GM18517 (cell line): ENCODE measurements around the gene DKK3.
A peak's percentile ranks its signal among the peaks of the same experiment; 100 is the strongest.

Source experiments
- ATAC-seq: cut with Tn5 transposase; IDR thresholded peaks from one replicate; pipeline ENCODE4 v1.9.1; 2021; ENCODE audit warnings: mild to moderate bottlenecking, moderate library complexity; ENCODE audit not compliant: unreplicated experiment

Gene DKK3

DNA sequence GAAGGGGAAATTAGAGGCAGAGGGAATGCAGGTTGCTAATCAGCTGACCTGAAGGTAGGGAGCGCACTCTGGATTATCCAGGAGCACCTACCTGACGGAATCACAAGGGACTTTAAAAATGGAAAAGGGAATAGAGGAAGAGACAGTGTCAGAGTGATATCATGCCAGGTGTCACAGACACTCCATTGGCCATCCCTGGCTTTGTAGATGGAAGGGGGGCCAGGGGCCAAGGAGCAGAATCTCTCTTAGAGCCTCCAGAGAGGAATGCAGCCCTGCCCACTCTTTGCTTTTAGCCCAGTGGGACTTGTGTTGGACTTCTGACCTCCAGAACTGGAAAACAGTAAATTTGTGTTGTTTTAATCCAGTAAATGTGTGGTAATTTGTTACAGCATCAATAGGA, 37.9 kb downstream of the DKK3 start:
- ATAC-seq, result no peak

DNA sequence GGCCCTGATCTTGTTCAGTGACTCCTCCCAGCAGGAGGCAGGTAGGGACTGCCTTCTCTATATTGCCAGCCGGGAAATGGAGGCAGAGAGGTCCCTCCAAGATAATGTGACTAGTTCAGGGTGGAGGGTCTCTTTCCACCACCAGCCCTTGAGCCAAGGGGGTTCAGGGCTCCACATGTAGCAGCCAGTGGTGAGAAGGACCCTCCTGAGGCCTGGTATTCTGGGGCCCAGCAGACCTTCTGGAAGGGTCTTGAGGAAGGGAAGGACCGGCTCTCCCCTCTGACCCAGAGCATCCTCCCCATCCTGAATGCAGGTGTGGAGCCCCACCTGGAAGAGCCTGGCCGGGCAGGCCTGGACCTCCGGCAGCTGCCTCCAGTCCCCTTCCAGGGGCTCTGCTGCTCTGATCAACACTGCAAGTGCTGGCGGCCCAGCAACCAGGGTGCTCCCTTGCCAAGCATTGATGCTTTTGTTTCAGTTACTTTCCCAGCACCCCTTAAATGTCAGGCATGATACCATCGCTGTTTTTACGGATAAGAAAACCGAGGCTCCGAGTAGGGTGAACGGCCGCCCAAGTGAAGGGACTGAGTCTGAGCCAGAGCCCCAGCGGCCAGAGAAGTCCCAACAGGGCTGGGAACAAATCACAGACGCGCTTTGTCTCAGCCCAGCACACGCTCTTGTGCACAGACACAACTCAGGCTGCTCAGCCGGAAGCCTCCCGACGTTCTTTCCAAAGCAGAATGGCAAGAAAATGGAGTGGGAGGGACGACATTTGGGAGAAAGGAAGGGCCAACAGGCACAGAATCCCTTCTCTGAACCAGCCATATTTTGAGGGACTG, 38.8 kb downstream of the DKK3 start:
- ATAC-seq, result no peak

DNA sequence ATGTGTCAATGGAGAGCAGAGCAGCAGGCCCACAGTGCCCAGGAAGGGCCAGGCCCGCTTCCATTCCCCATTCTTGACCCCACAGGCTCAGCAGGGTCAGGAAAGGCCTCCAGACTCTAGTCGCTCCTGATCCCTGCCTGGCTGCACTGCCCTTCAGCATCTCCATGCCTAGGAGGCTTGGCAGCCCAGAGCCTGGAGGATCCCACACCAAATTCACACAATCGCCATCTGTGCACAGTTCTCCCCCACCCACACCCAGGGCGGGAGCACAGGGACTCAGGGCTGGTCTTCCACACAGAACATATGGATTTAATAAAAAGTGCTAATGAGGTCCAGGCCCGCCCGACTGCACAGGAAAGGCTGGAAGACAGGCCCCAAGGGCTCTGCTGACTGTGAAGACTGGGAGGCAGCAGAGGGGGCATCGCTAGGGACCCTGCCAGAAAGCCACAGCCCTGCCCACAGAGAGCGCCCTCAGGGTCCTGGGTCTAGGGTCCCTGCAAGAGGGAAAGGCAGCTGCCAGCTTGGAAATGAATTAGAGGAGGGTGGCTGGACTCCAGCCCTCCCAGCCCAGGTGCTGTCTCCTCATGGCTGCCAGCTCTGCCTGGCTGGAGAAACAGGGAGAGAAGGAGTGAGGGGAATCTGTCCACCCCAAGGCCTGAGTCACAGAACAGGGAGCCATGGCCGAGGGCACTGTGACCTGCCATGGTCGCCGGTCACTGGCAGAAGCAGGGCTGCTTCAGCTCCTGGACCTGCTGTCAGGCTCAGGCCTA, 39.7 kb downstream of the DKK3 start:
- ATAC-seq, result no peak

DNA sequence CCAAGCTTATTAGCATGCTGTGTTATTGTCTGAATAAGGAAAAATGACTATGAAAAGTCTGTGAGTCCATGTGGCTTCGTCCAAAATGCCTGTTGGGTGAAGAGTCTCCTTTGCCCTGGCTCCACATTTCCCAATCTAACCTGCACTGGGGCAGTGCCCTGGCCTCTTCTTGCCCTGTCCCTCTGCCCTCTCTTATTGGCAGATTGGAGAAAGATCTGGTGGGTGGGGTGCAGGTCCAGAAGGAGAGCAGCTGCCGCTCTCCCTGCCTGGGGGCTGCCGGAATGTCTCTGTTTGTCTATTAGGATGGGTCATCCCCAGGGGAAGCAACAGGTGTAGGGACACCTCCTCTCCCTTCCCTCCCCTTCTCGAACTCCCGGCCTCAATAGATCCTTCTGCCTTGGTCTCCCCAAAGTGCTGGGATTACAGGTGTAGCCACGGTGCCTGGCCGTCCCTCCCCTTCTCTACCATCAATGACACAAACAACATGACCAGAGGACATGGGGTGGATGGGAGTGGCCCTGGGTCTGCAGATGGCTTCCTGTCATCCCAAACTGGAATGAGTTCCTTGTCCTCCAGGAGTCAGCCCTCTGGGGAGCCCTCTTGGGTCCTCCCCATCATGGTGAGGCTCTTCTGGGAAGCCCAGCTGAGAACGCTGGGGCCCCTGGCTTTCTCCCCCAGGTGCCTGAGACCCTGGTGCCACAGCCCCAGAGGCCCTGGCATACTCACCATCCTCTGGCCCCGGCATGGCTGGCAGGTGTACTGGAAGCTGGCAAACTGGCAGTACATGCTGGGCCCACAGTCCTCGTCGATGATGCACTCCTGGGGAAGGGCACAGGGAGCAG, 40.5 kb downstream of the DKK3 start:
- no peak for ATAC-seq

DNA sequence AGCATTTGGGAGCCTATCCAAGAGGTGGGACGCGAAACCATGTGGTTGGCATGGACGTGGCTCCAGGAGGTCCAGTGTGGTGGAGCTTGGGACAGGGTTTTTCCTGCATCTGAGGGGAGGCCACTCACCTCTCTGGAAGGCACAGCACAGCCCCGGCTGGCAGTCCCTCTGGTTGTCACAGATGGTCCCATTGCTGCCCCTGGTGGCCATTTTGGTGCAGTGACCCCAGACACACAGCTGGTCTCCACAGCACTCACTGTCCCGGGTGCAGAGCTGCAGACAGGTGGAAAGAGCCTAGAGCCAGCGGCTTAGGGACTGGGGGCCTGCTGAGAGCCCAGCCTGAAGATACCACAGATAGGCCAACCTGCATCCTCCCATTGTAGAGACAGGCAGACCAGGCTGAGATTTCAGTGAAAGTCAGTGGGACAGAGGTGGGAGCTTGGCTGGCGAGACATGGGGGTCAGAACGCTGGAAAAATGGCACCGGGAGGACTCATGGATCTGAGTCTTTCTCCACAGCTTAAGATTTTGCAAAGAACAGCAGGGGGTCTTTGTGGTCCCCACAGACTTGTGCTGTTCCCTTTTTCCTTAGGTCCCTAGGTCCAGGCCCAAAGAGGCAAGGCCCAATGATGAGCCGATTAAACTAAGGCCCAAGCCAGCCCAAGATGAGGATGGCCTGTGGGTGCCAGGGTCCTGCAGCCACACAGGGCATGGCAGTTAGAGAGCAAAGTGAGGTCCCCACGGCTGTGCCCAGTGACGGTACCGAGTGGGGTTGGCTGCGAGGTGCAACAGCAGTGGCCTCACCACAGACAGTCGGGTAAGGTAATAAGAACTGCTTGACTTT, 41.4 kb downstream of the DKK3 start:
- peak; percentile 82 for ATAC-seq

DNA sequence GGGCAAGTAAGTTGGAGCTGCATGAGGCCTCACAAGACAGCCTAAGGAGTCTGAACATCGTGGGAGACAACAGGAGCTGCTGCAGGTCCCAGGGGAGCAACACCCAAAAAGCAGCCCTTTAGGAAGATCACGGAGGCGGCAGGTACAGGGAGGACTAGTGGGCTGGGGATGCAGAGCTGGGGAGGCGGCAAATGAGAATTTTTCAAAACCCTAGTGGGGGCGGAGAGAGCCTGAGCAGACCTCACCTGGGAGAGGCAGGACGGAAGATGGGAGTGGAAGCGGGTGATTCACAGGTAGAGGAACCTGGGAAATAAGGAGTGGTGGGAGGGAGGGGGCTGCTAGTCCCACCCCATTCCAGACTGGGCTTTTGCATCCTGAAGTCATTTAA, 42.1 kb downstream of the DKK3 start:
- no peak for ATAC-seq

DNA sequence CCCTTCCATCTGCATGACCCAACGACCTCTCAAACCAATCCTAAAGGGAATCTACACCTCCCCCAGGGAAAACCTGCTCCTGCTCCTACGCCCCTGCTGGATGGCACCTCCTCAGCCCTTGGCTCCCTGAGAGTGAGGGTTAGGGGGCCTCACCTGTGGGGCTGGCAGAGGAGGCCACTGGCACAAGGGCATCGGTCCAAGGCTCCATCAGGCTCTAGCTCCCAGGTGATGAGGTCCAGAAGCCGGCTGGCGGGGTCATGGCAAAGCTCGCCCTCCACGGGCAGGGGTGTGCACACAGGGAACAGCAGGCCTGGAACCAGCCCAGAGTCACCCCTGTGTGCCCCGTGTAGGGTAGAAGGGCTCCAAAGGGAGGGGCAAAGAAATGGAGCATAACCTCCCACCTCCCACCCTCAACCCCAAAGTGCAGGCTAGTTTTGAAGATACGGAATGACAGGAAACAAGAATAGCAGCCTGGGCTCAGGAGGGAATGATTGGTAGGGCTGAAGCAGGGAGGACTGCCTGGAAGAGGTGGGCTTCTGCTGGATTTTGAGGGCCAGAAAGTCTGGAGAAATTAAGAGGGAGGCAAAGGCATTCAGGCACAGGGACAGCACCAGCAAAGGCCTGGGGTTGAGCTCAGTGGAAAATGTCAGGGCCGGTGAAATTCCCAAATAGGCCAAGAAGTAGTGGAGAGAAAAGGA, 42.6 kb downstream of the DKK3 start:
- no peak for ATAC-seq

DNA sequence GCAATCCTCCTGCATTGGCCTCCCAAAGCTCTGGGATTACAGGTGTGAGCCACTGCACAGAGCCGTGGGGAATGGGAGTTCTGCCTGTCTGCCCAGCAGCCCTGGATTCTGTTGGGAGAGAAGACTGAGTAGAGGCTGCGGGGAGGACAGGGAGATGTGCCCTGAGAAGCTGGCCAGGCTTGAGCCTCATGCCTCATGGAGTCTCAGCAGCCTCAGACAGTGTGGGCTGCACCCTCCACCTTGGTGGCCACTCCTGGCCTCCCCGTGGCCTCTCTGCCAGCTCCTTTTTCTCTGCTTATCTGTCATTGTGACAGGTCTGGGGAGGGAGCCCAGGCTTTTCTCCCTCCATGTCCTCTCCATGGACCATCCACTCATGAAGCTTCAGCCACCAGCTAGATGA, 43.2 kb downstream of the DKK3 start:
- no peak for ATAC-seq

DNA sequence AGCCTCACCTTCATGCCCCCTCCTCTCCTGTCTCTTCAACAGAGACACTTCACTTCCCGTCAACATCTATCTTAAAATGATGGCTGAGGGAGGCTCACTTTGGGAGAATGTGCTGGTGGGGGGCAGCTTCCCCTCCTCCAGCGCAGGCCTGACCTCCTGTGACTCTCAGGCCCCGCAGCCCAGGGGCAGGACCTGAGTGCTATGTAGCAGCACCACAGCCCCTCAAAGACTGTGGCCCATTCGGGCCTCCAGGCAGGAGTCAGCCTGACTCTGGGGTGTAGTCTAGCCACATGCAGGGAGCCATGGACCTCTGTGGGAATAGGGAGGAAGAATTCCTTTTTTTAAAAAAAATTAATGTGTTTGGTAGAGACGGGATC, 43.7 kb downstream of the DKK3 start:
- no peak for ATAC-seq

DNA sequence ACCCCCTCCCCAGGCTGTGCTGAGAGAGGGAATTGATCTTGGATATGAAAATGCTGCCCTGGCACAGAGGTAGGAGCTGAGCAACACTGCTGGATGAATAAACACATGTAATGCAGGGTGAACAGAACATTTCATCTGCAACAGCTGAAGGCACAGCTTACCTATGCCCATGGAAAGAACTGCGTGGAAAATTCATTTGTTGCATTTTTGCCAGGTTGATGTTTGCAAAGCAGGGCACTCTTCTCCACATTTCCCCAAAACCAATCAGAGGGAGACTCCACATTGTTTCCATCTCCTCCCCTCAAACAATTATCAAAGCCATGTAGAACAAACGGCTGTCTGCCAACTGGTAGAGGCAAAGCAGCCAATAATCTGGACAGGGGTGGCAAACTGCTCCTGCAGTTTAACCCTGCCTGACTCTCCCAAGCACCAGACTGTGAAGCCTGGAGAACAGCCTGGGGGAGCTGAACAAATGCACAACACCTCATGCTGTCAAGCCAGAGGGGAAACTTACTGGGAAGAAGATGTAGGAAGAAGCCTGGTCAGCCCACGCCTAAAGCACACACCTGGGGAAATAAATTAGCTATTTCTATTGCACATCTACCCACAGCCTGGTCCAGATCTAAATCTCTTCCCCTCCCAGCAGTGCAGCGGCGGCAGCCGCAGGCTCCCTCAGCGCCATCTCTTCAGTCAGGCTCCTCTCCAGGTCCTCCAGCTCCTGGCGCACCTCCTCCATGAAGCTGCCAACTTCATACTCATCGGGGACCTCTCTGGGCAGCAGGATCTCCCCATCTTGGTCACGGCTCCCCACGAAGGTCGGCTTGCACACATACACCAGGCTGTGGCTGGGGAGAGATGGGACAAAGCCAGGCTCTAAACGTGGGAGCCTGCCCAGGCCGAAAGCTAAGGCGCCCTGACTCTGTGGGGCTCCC, 44.3 kb downstream of the DKK3 start:
- no peak for ATAC-seq

DNA sequence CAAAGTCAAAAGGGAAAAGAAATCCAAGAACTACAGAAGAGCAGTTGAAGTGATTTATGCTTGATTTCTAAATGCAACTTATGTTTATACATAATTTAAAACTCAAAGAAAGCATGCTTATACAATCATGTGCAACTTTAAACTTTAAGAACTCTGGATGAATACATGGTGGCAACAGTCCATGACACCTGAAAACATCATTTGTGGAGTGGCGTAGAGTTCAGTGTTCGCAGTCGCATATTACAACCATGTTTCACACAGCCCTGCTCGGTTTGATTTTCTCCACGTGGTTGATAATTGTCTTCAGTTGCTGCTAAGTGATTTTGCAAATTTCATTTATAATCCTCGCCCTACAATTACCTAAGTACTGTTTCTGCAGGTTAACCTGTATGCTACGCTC, 45.4 kb downstream of the DKK3 start:
- no peak for ATAC-seq

DNA sequence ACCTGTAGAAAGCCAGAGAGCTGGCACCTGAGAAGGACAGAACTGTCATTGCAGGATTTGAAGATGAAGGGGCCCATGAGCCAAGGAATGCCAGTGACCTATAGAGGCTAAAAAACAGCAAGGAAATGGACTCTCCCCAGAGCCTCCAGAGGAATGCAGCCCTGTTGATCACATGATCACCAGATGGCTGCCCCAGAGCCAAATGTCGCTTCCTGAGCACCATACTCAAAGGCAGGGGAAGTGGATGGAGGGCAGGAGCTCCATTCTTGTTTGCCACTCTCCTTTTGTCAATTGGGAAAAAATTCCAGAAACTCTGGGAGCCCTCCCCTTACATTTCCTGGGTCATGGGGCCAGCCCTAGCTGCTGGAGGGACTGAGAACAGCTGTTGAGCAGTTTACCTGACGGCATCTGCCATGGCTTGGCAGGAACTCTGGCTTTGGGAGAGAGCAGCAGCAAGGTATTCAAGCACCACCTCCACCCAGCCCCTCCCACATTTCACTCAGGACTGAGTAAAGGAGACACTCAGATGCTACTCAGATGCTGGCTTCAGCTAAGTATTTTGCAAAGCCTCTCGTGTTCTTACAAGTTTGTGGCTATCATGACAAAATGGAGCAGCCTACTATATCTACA, 46.9 kb downstream of the DKK3 start:
- ATAC-seq, result no peak

DNA sequence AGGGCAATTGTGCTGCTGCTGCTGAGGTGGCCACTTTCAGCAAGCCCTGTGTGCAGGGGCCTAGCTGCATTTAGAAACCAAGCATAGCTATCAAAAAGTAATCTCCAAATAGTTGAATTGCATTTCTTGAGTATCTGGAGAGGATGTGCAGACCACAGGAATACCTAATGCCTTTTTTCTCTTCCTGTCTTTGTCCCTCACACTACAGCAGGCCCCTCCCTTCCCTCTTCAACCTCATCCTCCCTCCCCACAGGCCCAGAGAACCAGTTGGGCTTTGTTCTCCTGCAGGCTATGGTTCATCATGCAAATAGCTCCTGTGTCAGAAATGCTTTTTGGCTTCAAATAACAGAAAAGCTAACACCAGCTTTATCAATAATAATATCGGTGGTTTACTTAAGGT, 47.7 kb downstream of the DKK3 start:
- no peak for ATAC-seq

DNA sequence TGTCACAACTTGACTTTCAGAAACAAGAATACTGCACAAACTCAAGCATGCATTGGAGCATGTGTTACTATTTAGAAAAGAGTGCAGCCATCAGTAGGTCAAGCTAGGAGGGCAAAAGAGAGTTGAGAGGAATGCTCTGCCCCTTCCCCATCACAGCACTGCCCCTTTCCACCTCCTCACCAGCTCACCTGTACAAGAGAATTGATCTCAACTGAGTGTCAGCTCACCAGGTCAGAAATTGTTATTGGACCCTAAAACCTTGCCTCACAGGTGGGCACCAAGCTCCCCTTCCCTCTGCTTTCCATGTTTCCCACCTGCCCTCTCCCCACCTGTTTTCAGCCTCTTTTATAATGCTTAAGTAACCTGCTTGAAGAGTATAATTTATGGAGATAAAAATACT, 48.8 kb downstream of the DKK3 start:
- no peak for ATAC-seq

DNA sequence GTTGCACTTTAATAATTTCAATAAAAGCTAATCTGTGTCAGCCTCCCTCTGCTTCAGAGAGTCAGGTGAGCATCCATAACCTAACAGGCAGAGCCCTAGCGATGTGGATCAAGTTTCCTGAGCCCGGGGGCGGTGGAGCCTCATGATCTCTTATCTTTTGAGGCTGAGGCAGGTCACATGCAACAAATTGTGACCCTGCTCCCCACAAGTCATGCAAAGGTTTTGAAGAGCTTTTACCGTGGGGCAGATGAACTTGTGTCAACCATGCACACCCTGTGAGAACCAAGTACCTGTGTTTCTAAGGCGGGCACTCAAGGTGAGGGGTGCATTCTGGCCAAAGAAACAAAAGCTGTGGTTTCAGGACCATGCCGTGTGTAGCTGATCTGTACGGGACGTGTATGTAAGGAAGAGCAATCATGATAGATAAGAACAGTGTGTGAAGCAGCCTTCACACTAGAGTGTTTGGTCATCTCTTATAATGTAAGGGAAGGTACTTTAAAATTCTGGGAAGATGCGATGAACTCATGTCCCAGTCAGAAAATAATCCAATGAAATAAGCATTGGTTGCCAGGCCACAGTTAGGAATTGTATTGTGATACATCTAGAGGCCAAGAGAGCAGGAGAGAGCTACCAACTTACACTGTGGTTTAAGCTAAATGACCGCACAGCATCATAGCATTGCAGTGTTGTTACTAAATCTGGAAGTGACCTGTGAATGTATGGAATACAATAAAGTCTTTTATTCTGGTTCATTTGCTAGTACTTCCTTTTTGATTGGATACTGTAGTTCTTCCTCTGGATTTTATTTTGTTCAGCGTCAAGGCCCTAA, 49.8 kb downstream of the DKK3 start:
- no peak for ATAC-seq

DNA sequence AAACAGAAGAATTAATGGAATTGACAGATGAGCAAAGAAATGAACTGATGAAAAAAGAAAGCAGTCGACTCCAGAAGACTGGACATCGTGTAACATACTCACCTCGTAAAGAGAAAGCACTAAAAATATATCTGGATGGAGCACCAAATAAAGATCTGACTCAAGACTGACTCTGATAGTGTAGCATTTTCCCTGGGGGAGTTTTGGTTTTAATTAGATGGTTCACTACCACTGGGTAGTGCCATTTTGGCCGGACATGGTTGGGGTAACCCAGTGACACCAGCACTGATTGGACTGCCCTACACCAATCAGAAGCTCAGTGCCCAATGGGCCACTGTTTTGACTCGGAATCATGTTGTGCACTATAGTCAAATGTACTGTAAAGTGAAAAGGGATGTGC, 52.4 kb downstream of the DKK3 start:
- no peak for ATAC-seq

DNA sequence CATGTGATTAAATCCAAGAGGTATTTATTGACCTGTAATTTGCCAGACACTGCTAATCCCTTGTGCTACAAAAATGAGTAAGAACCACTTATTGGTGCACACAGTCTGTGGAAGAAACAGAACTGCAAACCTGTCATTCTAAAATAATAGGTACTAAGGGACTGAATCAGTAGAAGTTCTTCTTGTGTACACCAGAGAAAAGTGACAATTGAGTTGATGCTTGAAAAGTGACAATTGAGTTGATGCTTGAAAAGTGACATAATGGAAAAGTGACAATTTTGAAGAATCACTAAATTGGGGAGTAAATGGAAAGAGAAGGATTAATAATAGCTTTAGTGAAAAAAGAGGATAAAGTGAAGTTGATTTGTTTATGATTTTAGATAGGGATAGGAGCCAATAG, 56.4 kb downstream of the DKK3 start:
- no peak for ATAC-seq

DNA sequence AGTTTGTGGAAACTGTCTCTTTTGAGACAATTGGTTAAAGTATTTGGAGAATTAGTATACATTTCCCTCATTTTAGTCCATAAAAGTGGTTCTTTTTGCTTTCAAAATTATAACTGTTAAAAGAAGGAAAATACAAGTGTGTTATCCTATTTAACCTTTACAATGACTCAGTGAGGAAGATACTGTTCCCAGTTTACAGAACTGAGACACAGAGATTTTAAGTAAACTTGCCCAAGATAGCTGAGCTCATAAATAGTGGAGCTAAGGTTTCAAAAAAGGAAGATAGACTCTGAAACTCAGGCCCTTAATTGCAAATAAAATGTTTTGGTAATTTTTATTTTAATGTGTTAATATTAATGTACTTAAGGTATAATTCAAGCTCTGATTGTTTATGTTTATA, 58.9 kb downstream of the DKK3 start:
- ATAC-seq, result no peak
